H1 (cell line): Measurements from ENCODE around the gene ZBTB20. TPM values are rescaled to one million over a fixed set of nuclear protein-coding genes. Genes with fewer than 3 reads are reported as not detected.

Experiments
- CTCF ChIA-PET: fragments of 300-600 bp; sonication (Branson Sonifier 250); formaldehyde crosslinking; loops from one replicate; lab custom pipeline; 2021; ENCODE audit not compliant: partially characterized antibody; lab: Charles Lee
- POLR2A ChIA-PET: fragments of 300-600 bp; sonication (Branson Sonifier 250); formaldehyde crosslinking; loops from one replicate; lab custom pipeline; 2021; ENCODE audit warnings: inconsistent platforms; ENCODE audit not compliant: partially characterized antibody; lab: Charles Lee
- DNase-seq, 2 experiments: peaks; one replicate each; pipeline versions ENCODE4 v3.0.0 to v3.0.0-alpha.2; 2010 to 2022; ENCODE audit warnings: low spot score in 2 of 2, low read depth in 1 of 2, mixed read lengths in 1 of 2
- FAIRE-seq: peaks from 2 replicates; lab custom pipeline; 2011; peaks lifted over from hg19 to GRCh38; lab: Jason Lieb, UNC
- H2AFZ ChIP-seq: 2 replicates; pipeline ENCODE4 v1.8.1; 2012; ENCODE audit warnings: low read length, inconsistent platforms
- H2AK5ac ChIP-seq: 2 replicates; pipeline ENCODE4 v1.6.1; 2013; ENCODE audit warnings: low read depth, low read length
- H2BK120ac ChIP-seq: replicated peaks from 2 replicates; pipeline ENCODE3; 2013; ENCODE audit warnings: low read depth, low read length, inconsistent platforms
- H2BK12ac ChIP-seq: 2 replicates; pipeline ENCODE4 v1.6.1; 2013; ENCODE audit warnings: low read depth, low read length
- H2BK15ac ChIP-seq: 2 replicates; pipeline ENCODE4 v1.6.1; 2013; ENCODE audit warnings: low read length
- H2BK20ac ChIP-seq: 2 replicates; pipeline ENCODE4 v1.6.1; 2013; ENCODE audit warnings: low read length
- H2BK5ac ChIP-seq: 2 replicates; pipeline ENCODE4 v1.6.1; 2013; ENCODE audit warnings: low read depth, low read length
- H3K14ac ChIP-seq: 2 replicates; pipeline ENCODE4 v1.6.1; 2013; ENCODE audit warnings: inconsistent platforms; ENCODE audit not compliant: insufficient read length
- H3K18ac ChIP-seq: 2 replicates; pipeline ENCODE4 v1.6.1; 2013; ENCODE audit warnings: low read length; ENCODE audit errors: extremely low read depth
- H3K23ac ChIP-seq: 2 replicates; pipeline ENCODE4 v1.6.1; 2013; ENCODE audit warnings: inconsistent platforms; ENCODE audit not compliant: insufficient read length
- H3K23me2 ChIP-seq: 2 replicates; pipeline ENCODE4 v1.6.1; 2013; ENCODE audit warnings: low read depth, low read length
- H3K27ac ChIP-seq: 2 replicates; pipeline ENCODE4 v1.6.1; 2011; ENCODE audit warnings: low read depth, low read length, inconsistent platforms
- H3K27me3 ChIP-seq, 4 experiments: replicated peaks in 1 of 4; 1 replicate in 1 of 4; 2 replicates in 3 of 4; pipeline versions ENCODE4 v1.6.1 to v1.8.1; 2011 to 2013; ENCODE audit warnings: low read length in 3 of 4, mild to moderate bottlenecking in 3 of 4, inconsistent platforms in 2 of 4, mixed read lengths in 2 of 4, moderate library complexity in 1 of 4; ENCODE audit not compliant: control insufficient read depth in 3 of 4, insufficient read depth in 3 of 4; ENCODE audit errors: extremely low read depth in 1 of 4
- H3K36me3 ChIP-seq, 4 experiments: 2 replicates each; pipeline versions ENCODE4 v1.6.1 to v1.8.1; 2011 to 2013; ENCODE audit warnings: mild to moderate bottlenecking in 4 of 4, low read length in 3 of 4, moderate library complexity in 2 of 4, control low read depth in 1 of 4, inconsistent platforms in 1 of 4; ENCODE audit not compliant: insufficient read depth in 4 of 4, control insufficient read depth in 2 of 4
- H3K4ac ChIP-seq: replicated peaks from 2 replicates; pipeline ENCODE3; 2013; ENCODE audit warnings: low read length, low read depth, mixed read lengths, inconsistent platforms; ENCODE audit not compliant: insufficient read length
- H3K4me1 ChIP-seq, 4 experiments: replicated peaks in 1 of 4; 1 replicate in 1 of 4; 2 replicates in 3 of 4; pipeline versions ENCODE4 v1.6.1 to v1.8.1; 2011 to 2013; ENCODE audit warnings: low read length in 3 of 4, inconsistent platforms in 2 of 4, mixed read lengths in 1 of 4; ENCODE audit not compliant: insufficient read depth in 4 of 4, control insufficient read depth in 3 of 4
- H3K4me2 ChIP-seq, 2 experiments: 2 replicates each; pipeline versions ENCODE4 v1.6.1 to v1.8.1; 2011 to 2013; ENCODE audit warnings: low read depth in 2 of 2, low read length in 2 of 2, control low read depth in 1 of 2, inconsistent platforms in 1 of 2, mild to moderate bottlenecking in 1 of 2; ENCODE audit not compliant: insufficient read depth in 1 of 2
- H3K4me3 ChIP-seq, 4 experiments: fragments of 200-600, 300-600 bp in 1 of 4; sonication (generic), shearing (Covaris generic), sonication (Bioruptor Twin) in 1 of 4; 2 replicates each; pipeline versions ENCODE4 v1.5.1 to v1.8.1; 2011 to 2016; ENCODE audit warnings: low read length in 4 of 4, low read depth in 3 of 4, control low read depth in 2 of 4, inconsistent platforms in 2 of 4, mild to moderate bottlenecking in 2 of 4, mixed read lengths in 1 of 4, moderate library complexity in 1 of 4; ENCODE audit not compliant: insufficient read depth in 2 of 4; ENCODE audit errors: extremely low read depth in 1 of 4
- H3K56ac ChIP-seq: replicated peaks from 2 replicates; pipeline ENCODE3; 2013; ENCODE audit warnings: low read depth, mild to moderate bottlenecking, mixed read lengths, low read length, inconsistent platforms; ENCODE audit not compliant: insufficient read length
- H3K79me1 ChIP-seq: 2 replicates; pipeline ENCODE4 v1.6.1; 2013; ENCODE audit warnings: low read depth, low read length, control low read depth
- H3K79me2 ChIP-seq, 2 experiments: 2 replicates each; pipeline versions ENCODE4 v1.6.1 to v1.8.1; 2012 to 2013; ENCODE audit warnings: low read length in 2 of 2, mild to moderate bottlenecking in 2 of 2, inconsistent platforms in 1 of 2; ENCODE audit not compliant: insufficient read depth in 2 of 2, control insufficient read depth in 1 of 2
- H3K9ac ChIP-seq, 4 experiments: replicated peaks in 1 of 4; 1 replicate in 1 of 4; 2 replicates in 3 of 4; pipeline versions ENCODE4 v1.6.1 to v1.8.1; 2011 to 2013; ENCODE audit warnings: low read depth in 3 of 4, low read length in 3 of 4, control low read depth in 2 of 4, mild to moderate bottlenecking in 2 of 4, moderate library complexity in 2 of 4, inconsistent platforms in 1 of 4; ENCODE audit errors: extremely low read depth in 1 of 4
- H3K9me3 ChIP-seq, 2 experiments: 2 replicates each; pipeline versions ENCODE4 v1.6.1 to v1.8.1; 2012 to 2013; ENCODE audit warnings: mild to moderate bottlenecking in 2 of 2, moderate library complexity in 2 of 2, control low read depth in 1 of 2, inconsistent platforms in 1 of 2, low read depth in 1 of 2, low read length in 1 of 2, mixed read lengths in 1 of 2; ENCODE audit not compliant: insufficient read depth in 2 of 2
- H4K20me1 ChIP-seq, 2 experiments: replicated peaks in 1 of 2; 2 replicates each; pipeline versions ENCODE3 to v1.8.1; 2011 to 2013; ENCODE audit warnings: inconsistent platforms in 2 of 2, low read length in 2 of 2, mild to moderate bottlenecking in 1 of 2; ENCODE audit not compliant: insufficient read depth in 2 of 2, control insufficient read depth in 1 of 2
- H4K5ac ChIP-seq: 2 replicates; pipeline ENCODE4 v1.6.1; 2013; ENCODE audit warnings: low read length, low read depth, mixed read lengths, inconsistent platforms; ENCODE audit not compliant: insufficient read length
- H4K8ac ChIP-seq: 2 replicates; pipeline ENCODE4 v1.8.0; 2013; ENCODE audit warnings: mild to moderate bottlenecking, moderate library complexity, low read length, inconsistent platforms; ENCODE audit not compliant: insufficient read depth; ENCODE audit errors: extremely low read depth
- H4K91ac ChIP-seq: replicated peaks from 2 replicates; pipeline ENCODE3; 2013; ENCODE audit warnings: low read length, mixed read lengths, inconsistent platforms; ENCODE audit not compliant: insufficient read length
- BCL11A ChIP-seq, 2 experiments: IDR thresholded peaks; one replicate each; pipeline ENCODE4 v1.6.1; 2011; ENCODE audit warnings: low read depth in 2 of 2, low read length in 2 of 2, mild to moderate bottlenecking in 2 of 2
- CBX8 ChIP-seq: fragments of 300-800, 300-1000 bp; sonication (generic); IDR thresholded peaks from 2 replicates; pipeline ENCODE4 v1.7.1; 2016; ENCODE audit warnings: low read depth, low read length, borderline replicate concordance
- CHD1 ChIP-seq: IDR thresholded peaks from 2 replicates; pipeline ENCODE4 v1.6.1; 2012; ENCODE audit warnings: low read depth, low read length, improper control_type of control experiment
- CREB1 ChIP-seq: IDR thresholded peaks from 2 replicates; pipeline ENCODE4 v1.6.1; 2012; ENCODE audit warnings: inconsistent platforms
- CTBP2 ChIP-seq: IDR thresholded peaks from 2 replicates; pipeline ENCODE4 v1.7.0; 2011; ENCODE audit warnings: borderline replicate concordance, mild to moderate bottlenecking, moderate library complexity, mixed read lengths, low read length; ENCODE audit not compliant: insufficient read depth, insufficient read length
- KDM1A ChIP-seq: fragments of 200-600, 300-600 bp; sonication (generic); IDR thresholded peaks from 2 replicates; pipeline ENCODE4 v1.7.1; 2016; ENCODE audit warnings: mild to moderate bottlenecking, low read length, borderline replicate concordance
- KDM4A ChIP-seq: IDR thresholded peaks from one replicate; pipeline ENCODE4 v1.7.1; 2012; ENCODE audit warnings: low read depth, mild to moderate bottlenecking, moderate library complexity, low read length, inconsistent platforms; ENCODE audit not compliant: severe bottlenecking
- POU5F1 ChIP-seq: IDR thresholded peaks from 2 replicates; pipeline ENCODE4 v1.6.1; 2011; ENCODE audit warnings: low read depth, mild to moderate bottlenecking, low read length, moderate library complexity
- RNF2 ChIP-seq: fragments of 200-900, 300-1000 bp; sonication (generic); IDR thresholded peaks from 2 replicates; pipeline ENCODE4 v1.7.1; 2016; ENCODE audit warnings: borderline replicate concordance, low read depth, mild to moderate bottlenecking, antibody characterized with exemption, low read length; ENCODE audit not compliant: poor library complexity, severe bottlenecking; ENCODE audit errors: missing control alignments
- SAP30 ChIP-seq: fragments of 300-600 bp; sonication (generic); IDR thresholded peaks from 2 replicates; pipeline ENCODE4 v1.7.1; 2012; ENCODE audit warnings: low read length, moderate library complexity, mild to moderate bottlenecking, inconsistent platforms; ENCODE audit not compliant: insufficient read depth, insufficient replicate concordance
- YY1 ChIP-seq: IDR thresholded peaks from 2 replicates; pipeline ENCODE4 v1.6.1; 2011; ENCODE audit warnings: low read depth, mild to moderate bottlenecking, low read length
- ZNF274 ChIP-seq: IDR thresholded peaks from 2 replicates; pipeline ENCODE4 v1.7.0; 2012; ENCODE audit warnings: low read length, borderline replicate concordance; ENCODE audit errors: extremely low read depth
- WGBS, 2 experiments: shearing (Covaris generic) in 1 of 2; methylation state at CpG; one replicate each; pipeline versions ENCODE4 v1.1.6 to v1.1.7; 2013 to 2015; ENCODE audit warnings: low lambda C conversion rate in 2 of 2, mixed read lengths in 2 of 2, inconsistent platforms in 1 of 2, low coverage in 1 of 2, missing lambda C conversion rate in 1 of 2; ENCODE audit not compliant: insufficient replicate concordance in 2 of 2, insufficient coverage in 1 of 2, insufficient read length in 1 of 2; ENCODE audit errors: extremely low coverage in 1 of 2, missing lambda C conversion rate in 1 of 2; 5-methylcytosine and 5-hydroxymethylcytosine counted together
- polyA plus RNA-seq, 7 experiments: library from polyadenylated mRNA; depleted of rRNA in 3 of 7; stranded (reverse) in 5 of 7; unstranded in 2 of 7; fragments of >200 nt in 5 of 7; fragments of 200-250 nt in 2 of 7; gene quantifications; 1 replicate in 5 of 7; 2 replicates in 1 of 7; 4 replicates in 1 of 7; pipeline versions ENCODE4 v1.2.1 to v1.2.3, GENCODE V29; 2011 to 2013; ENCODE audit warnings: missing spikeins in 2 of 7, mixed read lengths in 2 of 7
- total RNA-seq: library from RNA; stranded (reverse); fragmentation: NEBNext Ultra II Directional; extraction: Animal tissue kit (Norgen Biotek cat#: 25700); gene quantifications from 2 replicates; pipeline ENCODE4 v1.2.1, GENCODE V29; 2021

ZBTB20 gene
- total and polyA plus RNA-seq, 2 of the 8 experiments (the other 6 are each of a cell fraction or from before 2014, with no cell fraction given): 0.35 to 1.3 TPM

DNA sequence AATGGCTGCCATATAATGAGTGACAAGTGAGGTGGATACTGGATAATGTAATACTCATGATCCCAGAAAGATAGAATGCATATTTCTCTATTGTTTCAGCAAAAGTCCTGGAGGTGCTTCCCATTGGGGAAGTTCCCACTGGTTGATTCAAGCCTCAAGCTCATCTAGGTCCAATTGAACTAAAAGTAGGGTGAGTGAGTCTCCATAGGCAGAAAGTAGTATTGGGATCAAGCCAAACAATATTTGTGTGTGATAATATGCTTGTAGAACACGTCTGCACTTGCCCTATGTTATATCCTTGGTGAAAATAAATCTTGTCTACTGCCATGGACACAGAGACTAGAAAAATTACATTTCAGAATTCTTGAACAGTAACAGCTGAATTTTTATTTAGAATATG, 14.8 kb upstream of the ZBTB20 start:
- no peak overlapping the region for H4K8ac ChIP-seq
- POLR2A ChIA-PET: no interaction called here
- H3K14ac ChIP-seq: no peak overlapping the region
- no peak overlapping the region for H2AFZ ChIP-seq
- H3K23ac ChIP-seq: no peak overlapping the region
- no peak overlapping the region for H3K4ac ChIP-seq
- TF ChIP-seq BCL11A (IDR thresholded peaks at IDR 0.05; ENCODE audit: low read depth in 2 of 2, low read length in 2 of 2): no peak
- TF ChIP-seq ZNF274: no peak
- no peak for TF ChIP-seq POU5F1
- TF ChIP-seq YY1: no peak
- TF ChIP-seq CHD1: no peak
- TF ChIP-seq KDM4A: no peak
- no peak for TF ChIP-seq CREB1
- TF ChIP-seq SAP30: no peak
- no peak for TF ChIP-seq CTBP2
- TF ChIP-seq RNF2: no peak
- TF ChIP-seq KDM1A: no peak
- no peak for TF ChIP-seq CBX8
- no peak overlapping the region for H4K5ac ChIP-seq
- peaks cover 0 to 6% (median 0%) of the 10 kb centered on the region in 4 experiments; a peak in 1 of 7 replicates for H3K4me1 ChIP-seq
- H3K9ac ChIP-seq: no peak overlapping the region
- CTCF ChIA-PET: interaction anchor here (0.6 kb wide), 1 partner anchor 1318 kb away, joined by 3 read pairs; no protein-coding TSS in a partner anchor
- no peak overlapping the region for H2BK20ac ChIP-seq
- no peak overlapping the region for H3K56ac ChIP-seq
- H3K23me2 ChIP-seq: no peaks in the 10 kb centered on the region
- no peak overlapping the region for H2AK5ac ChIP-seq
- peaks cover 15 to 17% of the 10 kb centered on the region in 2 experiments for H3K9me3 ChIP-seq
- H2BK120ac ChIP-seq: no peak overlapping the region
- FAIRE-seq (no peak), DNase-seq (no peak)
- H3K79me2 ChIP-seq: no peaks in the 10 kb centered on the region
- no peaks in the 10 kb centered on the region for H3K79me1 ChIP-seq
- no peak overlapping the region for H3K4me2 ChIP-seq
- no peak overlapping the region for H3K4me3 ChIP-seq
- H3K27me3 ChIP-seq: no peaks in the 10 kb centered on the region
- no peak overlapping the region for H4K91ac ChIP-seq
- H3K36me3 ChIP-seq: no peaks in the 10 kb centered on the region
- no peak overlapping the region for H2BK15ac ChIP-seq
- no peak overlapping the region for H3K27ac ChIP-seq
- H4K20me1 ChIP-seq: no peaks in the 10 kb centered on the region
- H2BK12ac ChIP-seq: no peak overlapping the region
- 88% methylated on average over 1 of the region's 1 CpG; no CpG with 5 or more reads in 1 of the 2 experiments for WGBS, 2 experiments
- H2BK5ac ChIP-seq: no peak overlapping the region
- no peak overlapping the region for H3K18ac ChIP-seq
